NCI-H69 (cell line): Measurements from ENCODE around the gene LTBR.

Source experiments
- DNase-seq: peaks from one replicate; lab custom pipeline; 2025; lab: John Stamatoyannopoulos, UW

Gene LTBR

GRCh38 chr12:6368906-6369525, 14.9 kb upstream of the LTBR start:
- peak; percentile 50 for DNase-seq

GRCh38 chr12:6369916-6370575, 13.9 kb upstream of the LTBR start:
- DNase-seq: peak; percentile 38

GRCh38 chr12:6370576-6370935, 13.4 kb upstream of the LTBR start:
- DNase-seq: peak; percentile 72

DNA sequence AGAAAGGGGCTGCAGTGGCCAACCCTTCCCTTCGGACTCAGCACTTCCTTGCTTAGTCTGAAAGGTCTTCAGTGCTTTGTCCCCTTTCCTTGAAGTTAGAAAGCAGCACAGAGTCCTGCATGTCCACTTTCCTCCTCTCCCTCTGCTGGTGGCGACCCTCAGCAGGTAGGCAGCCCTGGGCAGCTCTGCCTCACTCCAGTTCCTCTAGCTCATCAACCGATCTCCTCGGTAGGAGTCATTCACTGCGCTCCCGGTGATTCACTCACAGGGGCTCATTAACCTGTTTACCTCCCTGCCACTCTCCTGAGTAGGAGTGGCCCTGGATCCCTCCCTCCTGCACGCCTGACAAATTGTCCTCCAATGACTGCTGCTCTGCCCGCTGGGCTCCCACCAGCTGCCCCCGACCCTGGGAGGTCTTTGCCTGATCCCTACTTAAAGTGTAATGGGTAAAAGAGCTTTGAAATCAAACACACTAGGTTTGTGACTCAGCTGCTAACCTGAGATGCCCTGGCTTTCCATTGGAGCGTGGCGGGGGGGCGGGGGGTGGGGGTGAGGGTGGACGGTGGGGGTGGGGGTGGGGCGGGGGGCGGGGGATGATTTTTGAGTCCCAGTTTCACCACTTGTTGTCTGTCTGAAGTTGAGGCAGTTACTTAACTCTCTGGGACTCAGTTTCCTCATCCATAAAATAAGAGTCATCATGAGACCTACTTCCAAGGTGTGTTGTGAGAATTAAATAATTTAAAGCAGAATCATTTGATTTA, 12.8 kb upstream of the LTBR start:
- peak; percentile 99 for DNase-seq

DNA sequence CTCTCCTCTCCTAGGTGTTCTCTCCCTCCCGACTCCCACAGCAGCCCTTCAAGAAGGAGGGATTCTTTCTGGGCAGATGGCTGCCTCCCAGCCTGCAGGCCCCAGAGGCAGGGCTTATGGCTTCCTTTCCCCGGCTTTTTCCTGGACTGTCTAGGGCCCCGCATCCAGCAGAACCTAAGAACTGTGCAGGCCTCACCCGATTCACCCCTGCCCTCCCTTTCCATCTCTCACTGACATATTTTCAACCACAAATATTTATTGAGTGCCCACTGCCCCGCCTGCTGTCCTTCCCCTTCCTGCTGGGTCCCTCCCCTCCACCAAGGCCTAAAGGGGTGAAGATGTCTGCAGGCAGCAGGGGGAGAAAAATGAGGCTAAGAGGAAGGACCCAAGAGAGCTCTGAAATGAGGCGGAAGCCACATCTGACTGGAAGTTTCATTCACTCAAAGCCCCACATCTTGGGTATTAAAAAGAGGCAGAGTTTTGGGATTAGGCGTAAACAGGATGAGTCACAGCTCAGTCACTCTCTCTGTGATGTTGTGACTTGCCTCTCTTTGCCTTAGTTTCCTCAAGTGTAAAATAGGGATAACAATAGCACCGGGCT, 11.5 kb upstream of the LTBR start:
- DNase-seq: peak; percentile 95

DNA sequence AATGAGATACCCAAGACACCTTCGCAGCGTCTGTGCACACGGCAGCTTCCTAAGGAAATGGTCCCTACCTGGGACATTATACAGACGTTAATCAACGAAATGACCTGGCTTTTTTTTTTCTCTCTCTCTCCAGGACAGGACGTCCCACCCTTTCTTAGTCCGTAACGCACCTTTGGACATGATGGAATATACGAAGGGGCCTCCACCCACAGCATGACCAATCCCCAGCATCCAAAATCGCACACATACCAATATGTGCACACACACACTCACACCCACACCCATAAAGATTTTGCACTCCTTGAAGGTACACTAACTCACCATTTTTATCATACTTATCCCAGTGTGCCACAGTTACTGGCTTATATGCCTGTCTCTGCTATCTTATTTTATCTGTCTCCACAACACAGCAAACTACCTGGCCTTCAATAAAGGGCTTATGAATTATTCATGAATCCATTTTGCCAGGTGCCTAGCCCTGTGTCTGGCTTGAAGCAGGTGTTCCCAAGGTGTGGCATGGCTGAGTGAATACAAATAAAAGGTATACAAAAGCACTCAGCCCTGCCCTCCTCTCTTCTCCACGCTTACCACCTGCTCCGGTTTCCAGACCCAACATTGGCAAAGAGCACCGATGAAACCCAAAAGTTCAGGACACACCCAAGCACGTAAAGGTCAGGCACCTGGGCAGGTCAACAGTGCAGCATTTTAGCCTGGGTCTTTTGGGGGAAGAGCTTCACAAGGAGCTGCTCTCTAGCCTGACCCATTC, 10.8 kb upstream of the LTBR start:
- DNase-seq: peak; percentile 97

DNA sequence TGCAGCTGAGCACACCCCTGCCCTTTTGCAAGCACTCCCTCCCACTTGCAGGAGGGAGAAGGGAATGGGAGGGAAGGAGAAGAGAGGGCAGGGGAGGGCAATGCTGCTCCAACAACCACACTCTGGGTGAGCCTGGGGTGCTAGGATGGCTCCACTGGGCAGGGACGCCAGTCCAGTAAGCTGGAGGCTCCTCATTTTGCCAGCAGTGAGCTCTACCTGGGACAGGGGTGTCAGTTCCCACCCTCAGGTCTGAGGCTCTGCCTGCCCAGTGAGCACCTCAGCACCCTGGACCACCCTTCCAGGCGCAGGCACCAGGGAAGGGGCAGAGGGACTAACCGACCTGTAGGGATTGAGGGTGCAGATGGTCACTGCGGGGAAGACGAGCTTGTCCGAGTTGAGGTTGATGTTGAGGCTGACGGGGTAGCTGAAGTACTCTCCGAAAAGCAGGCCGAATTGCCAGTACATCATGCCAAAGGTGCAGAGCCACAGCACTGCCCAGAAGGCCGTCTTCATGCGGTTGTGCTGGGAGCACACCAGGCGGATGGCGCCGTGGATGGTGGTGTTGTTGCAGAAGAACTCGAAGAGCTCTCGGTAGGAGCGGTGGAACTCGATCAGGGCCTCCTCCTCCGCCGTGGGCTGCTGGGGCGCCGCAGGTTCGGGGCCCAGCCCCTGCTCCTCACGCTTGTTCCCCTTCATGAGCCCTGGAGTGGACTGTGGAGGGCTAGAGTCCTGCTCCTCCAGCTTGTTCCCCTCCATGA, 9.8 kb upstream of the LTBR start:
- peak; percentile 67 for DNase-seq

- no peak for DNase-seq
These were observed 9.2 kb upstream of the LTBR start for GRCh38 chr12:6374786-6375160.

DNA sequence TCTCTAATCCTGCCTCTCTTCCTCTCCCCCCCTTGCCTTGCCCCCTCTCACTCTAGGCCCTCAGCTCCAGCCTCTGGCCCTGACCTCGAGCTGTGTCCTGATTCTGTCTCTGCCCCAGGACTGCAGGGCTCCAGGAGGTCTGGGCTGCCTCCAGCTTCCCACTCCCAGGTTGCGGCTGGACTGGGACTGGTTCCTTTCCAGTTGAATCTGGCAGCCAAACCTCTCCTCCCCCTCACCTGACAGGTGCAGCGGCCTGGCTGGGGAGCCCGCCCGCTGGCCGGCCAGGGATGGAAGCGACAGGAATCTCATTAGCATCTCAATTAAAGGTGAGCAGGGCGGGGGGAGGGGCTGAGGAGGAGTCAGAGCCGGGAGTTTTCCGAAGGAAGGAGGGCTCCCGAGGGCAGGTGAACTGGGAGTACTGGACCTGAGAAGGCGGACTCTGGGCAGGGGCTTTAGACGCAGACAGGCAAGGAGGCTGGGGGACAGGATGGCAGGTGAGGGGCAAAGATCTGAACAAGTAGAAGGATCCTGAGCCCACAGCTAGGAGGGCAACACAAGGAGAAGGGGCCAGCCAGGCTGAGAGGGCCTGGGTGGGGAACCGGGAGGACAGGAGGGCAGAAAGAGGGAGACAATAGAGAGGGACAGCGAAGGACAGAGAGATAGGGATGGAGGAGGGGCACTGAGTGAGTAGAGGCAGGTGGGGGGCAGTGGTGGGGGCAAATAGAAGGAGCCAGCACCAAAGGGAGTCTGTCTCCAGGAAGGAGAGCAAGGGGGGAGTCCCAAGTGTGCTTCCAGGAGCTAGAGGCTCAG, 8.5 kb upstream of the LTBR start, which contains the start of gene SCNN1A:
SCNN1A (minus strand) TSS at position 295 of the 810 bp plus-strand sequence. CDS start 780 bp downstream, outside the sequence.
- peak; percentile 90 for DNase-seq

- peak; percentile 50 for DNase-seq
These were observed 7.7 kb upstream of the LTBR start for GRCh38 chr12:6376079-6376869.

DNA sequence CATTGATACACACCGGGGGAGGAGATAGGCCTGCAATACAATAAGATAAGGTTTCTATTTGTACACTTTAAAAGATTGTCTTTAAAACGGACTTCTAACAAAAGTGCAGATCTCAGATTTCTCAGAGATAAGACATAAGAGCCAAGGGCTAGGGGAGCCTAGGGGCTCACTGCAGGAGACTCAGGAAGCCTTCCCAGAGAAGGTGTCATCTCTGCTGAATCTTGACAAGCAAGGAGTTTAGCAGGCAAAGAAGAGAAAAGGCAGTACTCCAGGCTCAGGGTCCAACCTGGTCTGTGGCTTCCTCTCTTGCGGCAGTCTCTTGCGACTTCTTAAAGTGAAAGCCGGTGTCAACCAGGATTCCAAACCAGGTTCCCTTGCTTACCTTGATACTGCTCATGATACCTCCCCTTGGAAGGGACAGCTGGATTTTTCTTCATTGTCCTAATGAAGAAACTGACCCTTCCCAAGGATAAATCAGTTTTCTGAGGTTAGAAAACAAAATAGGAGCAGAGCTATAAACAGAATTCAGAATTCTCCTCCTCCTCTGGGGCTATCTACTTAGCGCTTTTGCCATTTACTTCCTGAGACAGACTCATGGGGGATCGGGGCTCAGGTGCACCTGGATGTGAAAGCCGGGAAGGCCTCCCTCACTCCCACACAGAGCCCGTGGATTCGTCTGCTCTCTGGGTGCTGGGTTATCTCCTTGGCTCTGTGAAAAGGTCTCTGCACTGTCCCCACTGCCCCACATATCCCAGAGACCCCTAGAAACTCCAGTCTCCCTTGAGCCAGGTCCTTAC, 6.9 kb upstream of the LTBR start:
- DNase-seq: no peak

DNA sequence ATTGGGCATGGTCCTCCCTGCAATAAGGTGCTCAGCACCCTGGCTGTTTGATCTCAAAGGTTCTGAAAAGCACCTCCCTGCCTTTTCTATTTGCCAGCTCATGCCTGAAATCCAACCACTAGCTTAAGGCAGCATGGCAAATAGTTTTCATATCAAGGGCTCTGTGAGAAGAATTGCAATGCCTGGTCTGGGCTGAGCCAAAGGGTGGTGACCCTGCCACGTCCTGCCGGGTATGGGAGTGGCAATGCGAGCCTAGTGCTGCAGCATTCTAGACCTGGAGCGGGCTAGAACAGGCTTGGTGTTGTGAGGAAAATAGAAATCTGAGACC, 6.3 kb upstream of the LTBR start:
- peak; percentile 29 for DNase-seq

DNA sequence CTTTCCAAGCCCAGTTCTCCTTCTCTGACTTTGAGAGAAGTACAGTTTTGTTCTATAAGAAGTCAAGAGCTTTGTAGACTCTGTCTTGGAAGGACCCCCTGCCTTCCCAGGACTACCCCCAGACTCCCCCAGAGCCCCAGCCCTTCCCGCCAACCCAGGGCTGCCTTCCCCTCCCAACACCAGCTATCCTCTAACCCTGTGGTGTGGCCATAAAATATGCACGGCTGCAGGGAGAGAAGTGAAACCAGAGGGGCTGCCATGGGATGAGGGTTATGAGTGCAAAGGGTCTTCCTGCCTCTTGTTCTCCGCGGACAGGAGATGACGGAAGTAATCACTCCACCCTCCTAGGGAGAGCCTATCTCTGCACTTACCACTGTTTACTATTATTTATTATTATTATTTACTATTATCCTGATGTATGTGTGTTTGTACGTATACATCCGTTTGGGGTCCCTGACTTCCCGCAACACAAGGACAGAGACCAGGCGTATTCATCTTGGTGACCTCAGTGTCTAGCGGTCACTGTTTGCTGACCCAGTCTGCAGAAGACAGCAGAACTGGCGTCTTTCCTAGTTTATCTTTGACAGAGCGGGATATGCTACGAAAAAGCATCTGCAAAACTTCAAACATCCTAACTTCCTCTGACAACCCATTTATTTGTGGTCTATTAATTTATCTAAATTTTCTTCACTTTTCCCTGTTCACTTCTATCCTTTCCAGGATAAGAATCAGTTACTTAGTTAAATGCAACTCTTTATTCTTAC, 5.1 kb upstream of the LTBR start:
- no peak for DNase-seq

GRCh38 chr12:6380141-6381121, 3.5 kb upstream of the LTBR start:
- no peak for DNase-seq

GRCh38 chr12:6382371-6382770, 1.6 kb upstream of the LTBR start:
- no peak for DNase-seq

GRCh38 chr12:6382982-6383381, 980 bp upstream of the LTBR start:
- no peak for DNase-seq
